ENCODE data around the gene OVOL2.

GRCh38 chr20:18011482-18011881 lies 46.2 kb downstream of the OVOL2 start:
- TF ChIP-seq CTCF (conservative IDR thresholded peaks at IDR 0.05) (no peak), EZH2 (IDR thresholded peaks at IDR 0.05; ENCODE audit: low read depth) (no peak)
